ENCODE results near the gene DDIT4. TPM values are rescaled to one million over a fixed set of nuclear protein-coding genes. Genes with fewer than 3 reads are reported as not detected.

The DDIT4 gene
- total RNA-seq, 1 experiment from 2014 or later, result 155 TPM

DNA sequence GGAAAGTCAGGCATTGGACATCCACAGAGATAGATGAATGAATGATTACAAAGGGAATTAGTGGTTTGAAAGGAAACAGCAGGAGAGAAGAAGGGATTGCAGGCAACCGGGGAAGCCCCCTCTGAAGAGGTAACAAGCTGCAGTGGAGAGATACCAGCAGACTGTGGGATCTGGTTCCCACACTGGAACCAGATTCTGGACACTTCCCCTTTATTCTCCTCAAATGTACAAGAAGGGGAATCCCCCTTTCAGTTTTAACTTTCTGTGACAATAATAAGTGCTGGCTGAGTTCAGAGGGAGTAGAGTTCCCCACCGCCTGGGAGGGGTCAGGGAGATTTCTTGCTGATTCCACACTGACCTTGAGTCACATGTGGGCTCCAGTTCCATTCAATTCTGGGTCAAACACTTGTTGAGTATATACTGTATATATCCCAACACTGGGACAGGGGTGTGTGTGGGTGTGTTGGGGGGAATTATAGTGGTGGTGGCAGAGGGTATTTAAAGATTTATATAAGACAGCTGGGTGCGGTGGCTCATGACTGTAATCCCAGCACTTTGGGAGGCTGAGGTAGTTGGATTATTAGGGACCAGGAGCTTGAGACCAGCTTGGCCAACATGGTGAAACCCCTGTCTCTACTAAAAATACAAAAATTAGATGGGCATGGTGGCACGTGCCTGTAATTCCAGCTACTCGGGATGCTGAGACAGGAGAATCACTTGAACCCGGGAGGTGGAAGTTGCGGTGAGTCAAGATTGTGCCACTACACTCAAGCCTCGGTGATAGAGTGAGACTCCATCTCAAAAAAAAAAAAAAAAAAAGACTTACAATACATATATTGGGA is 16.5 kb upstream of the DDIT4 start:
- DNase-seq, result no peak
- Mint-ChIP-seq H3K27ac (ENCODE audit: unreplicated experiment) (peak overlapping the region; percentile 42), H3K27me3 (ENCODE audit: insufficient read depth, unreplicated experiment) (no peaks in the 10 kb centered on the region), H3K9me3 (ENCODE audit: unreplicated experiment) (no peaks in the 10 kb centered on the region), H3K4me1 (ENCODE audit: low read depth, unreplicated experiment) (peaks cover 38% of the 10 kb centered on the region), H3K4me3 (ENCODE audit: unreplicated experiment) (no peak overlapping the region), H3K36me3 (ENCODE audit: insufficient read depth, unreplicated experiment) (peaks cover 19% of the 10 kb centered on the region)
- no peaks in the 10 kb centered on the region for H3K27me3 ChIP-seq (replicated peaks; ENCODE audit: control insufficient read depth, insufficient read depth, low read length)
- ChIA-PET POLR2A (no interaction called here), CTCF (no interaction called here)
- H3K4me3 ChIP-seq (ENCODE audit: low read depth, low read length), result no peak overlapping the region
- H3K36me3 ChIP-seq (ENCODE audit: control insufficient read depth, insufficient read depth, low read length), result no peaks in the 10 kb centered on the region
- TF ChIP-seq, protein P1, sequence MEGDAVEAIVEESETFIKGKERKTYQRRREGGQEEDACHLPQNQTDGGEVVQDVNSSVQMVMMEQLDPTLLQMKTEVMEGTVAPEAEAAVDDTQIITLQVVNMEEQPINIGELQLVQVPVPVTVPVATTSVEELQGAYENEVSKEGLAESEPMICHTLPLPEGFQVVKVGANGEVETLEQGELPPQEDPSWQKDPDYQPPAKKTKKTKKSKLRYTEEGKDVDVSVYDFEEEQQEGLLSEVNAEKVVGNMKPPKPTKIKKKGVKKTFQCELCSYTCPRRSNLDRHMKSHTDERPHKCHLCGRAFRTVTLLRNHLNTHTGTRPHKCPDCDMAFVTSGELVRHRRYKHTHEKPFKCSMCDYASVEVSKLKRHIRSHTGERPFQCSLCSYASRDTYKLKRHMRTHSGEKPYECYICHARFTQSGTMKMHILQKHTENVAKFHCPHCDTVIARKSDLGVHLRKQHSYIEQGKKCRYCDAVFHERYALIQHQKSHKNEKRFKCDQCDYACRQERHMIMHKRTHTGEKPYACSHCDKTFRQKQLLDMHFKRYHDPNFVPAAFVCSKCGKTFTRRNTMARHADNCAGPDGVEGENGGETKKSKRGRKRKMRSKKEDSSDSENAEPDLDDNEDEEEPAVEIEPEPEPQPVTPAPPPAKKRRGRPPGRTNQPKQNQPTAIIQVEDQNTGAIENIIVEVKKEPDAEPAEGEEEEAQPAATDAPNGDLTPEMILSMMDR (IDR thresholded peaks at IDR 0.05; ENCODE audit: insufficient read depth in 1 of 2, low read depth in 1 of 2, low read length in 1 of 2, severe bottlenecking in 1 of 2, unreplicated experiment in 1 of 2), result no peak
- BruUV-seq (replicated peaks), result no TSS peak
- intact Hi-C loops (cut with micrococcal nuclease; ENCODE audit: unreplicated experiment), result no loop called here
- no peaks in the 10 kb centered on the region for H3K9me3 ChIP-seq
- peaks cover 30% of the 10 kb centered on the region for H3K4me1 ChIP-seq

DNA sequence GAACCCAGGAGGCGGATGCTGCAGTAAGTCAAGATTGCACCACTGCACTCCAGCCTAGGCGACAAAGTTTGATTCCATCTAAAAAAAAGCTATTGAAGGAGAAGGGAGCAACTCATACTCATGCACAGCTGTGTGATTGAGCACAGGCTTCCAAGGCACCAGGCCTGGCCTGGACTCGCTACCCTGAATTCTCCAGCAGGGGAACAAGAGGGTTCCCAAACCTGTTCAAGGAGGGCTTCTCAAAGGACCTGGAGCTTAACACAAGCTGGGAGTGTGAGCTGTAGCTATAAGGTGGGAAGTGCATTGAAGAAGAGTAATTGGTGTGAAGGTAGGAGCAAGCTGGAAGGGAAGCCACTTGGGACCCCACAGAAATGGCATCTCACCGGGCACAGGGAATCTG is 15.1 kb upstream of the DDIT4 start:
- H3K36me3 Mint-ChIP-seq (ENCODE audit: insufficient read depth, unreplicated experiment), result peaks cover 19% of the 10 kb centered on the region
- no peaks in the 10 kb centered on the region for H3K9me3 Mint-ChIP-seq (ENCODE audit: unreplicated experiment)
- TF ChIP-seq, protein P1 (IDR thresholded peaks at IDR 0.05; ENCODE audit: insufficient read depth in 1 of 2, low read depth in 1 of 2, low read length in 1 of 2, severe bottlenecking in 1 of 2, unreplicated experiment in 1 of 2), result no peak
- no peaks in the 10 kb centered on the region for H3K27me3 Mint-ChIP-seq (ENCODE audit: insufficient read depth, unreplicated experiment)
- peaks cover 38% of the 10 kb centered on the region for H3K4me1 Mint-ChIP-seq (ENCODE audit: low read depth, unreplicated experiment)
- H3K4me3 ChIP-seq (ENCODE audit: low read depth, low read length), result no peak overlapping the region
- ChIA-PET CTCF (interaction anchor here (0.5 to 3.3 kb wide), 4 partner anchors 15 to 117 kb away, joined by 3 to 40 read pairs (median 4); partner anchors contain the start of gene DDIT4), POLR2A (interaction anchor here (7.3 kb wide), 1 partner anchor 16 kb away, joined by 163 read pairs; the partner anchor contains the start of gene DDIT4)
- H3K9me3 ChIP-seq, result no peaks in the 10 kb centered on the region
- peaks cover 30% of the 10 kb centered on the region for H3K4me1 ChIP-seq
- intact Hi-C loops (cut with micrococcal nuclease; ENCODE audit: unreplicated experiment), result no loop called here
- no peaks in the 10 kb centered on the region for H3K27me3 ChIP-seq (replicated peaks; ENCODE audit: control insufficient read depth, insufficient read depth, low read length)
- H3K27ac Mint-ChIP-seq (ENCODE audit: unreplicated experiment), result peak overlapping the region; percentile 79
- H3K36me3 ChIP-seq (ENCODE audit: control insufficient read depth, insufficient read depth, low read length), result no peaks in the 10 kb centered on the region
- DNase-seq, result no peak
- H3K4me3 Mint-ChIP-seq (ENCODE audit: unreplicated experiment), result no peak overlapping the region
- no TSS peak for BruUV-seq (replicated peaks)

DNA sequence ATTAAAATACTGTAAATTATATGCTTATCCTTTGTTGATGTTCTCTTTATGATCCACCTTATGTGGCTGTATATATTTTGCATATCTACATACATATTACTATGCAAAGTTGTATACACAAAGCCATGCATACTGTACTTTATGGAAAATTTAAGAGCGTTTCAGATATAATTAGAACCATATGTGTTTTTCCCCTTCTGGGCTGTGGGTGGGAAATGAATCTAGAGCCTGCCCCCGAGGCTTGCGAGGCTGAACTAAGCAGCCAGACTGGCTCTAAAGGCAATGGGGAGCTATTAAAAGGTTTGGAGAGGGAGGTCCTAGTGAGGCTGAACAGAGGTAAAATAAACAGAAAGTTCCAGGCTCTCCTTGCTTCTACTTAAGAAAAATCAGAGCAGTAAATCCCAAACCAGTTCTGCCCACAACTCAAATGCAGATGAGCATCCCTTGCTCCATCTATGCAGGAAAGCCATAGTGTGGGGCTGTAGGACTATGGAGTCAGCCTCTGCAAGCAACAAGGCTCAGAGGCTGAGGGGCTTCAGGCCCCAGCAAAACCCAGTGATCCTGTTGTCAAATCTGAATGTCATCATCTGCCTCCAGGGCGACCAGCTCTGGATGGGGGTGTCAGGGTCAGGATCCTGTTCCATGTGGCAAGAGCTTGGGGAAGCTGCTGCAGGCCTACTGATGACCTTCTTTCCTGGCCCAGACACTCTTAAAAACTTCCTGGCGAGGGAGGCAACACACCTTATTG is 14.1 kb upstream of the DDIT4 start:
- TF ChIP-seq, protein P1 (IDR thresholded peaks at IDR 0.05; ENCODE audit: insufficient read depth in 1 of 2, low read depth in 1 of 2, low read length in 1 of 2, severe bottlenecking in 1 of 2, unreplicated experiment in 1 of 2), result no peak
- Mint-ChIP-seq H3K36me3 (ENCODE audit: insufficient read depth, unreplicated experiment) (peaks cover 19% of the 10 kb centered on the region), H3K27me3 (ENCODE audit: insufficient read depth, unreplicated experiment) (no peaks in the 10 kb centered on the region), H3K4me1 (ENCODE audit: low read depth, unreplicated experiment) (peaks cover 37% of the 10 kb centered on the region), H3K4me3 (ENCODE audit: unreplicated experiment) (peak overlapping the region; percentile 91), H3K27ac (ENCODE audit: unreplicated experiment) (peak overlapping the region; percentile 96), H3K9me3 (ENCODE audit: unreplicated experiment) (no peaks in the 10 kb centered on the region)
- peaks cover 28% of the 10 kb centered on the region for H3K4me1 ChIP-seq
- peak in 1 of 2 experiments; percentile 59 for DNase-seq
- no TSS peak for BruUV-seq (replicated peaks)
- H3K27me3 ChIP-seq (replicated peaks; ENCODE audit: control insufficient read depth, insufficient read depth, low read length), result no peaks in the 10 kb centered on the region
- CTCF ChIA-PET, result interaction anchor here (1.2 to 3.3 kb wide), 6 partner anchors 14 to 211 kb away, joined by 3 to 40 read pairs (median 7); partner anchors contain the start of gene DDIT4
- H3K4me3 ChIP-seq (ENCODE audit: low read depth, low read length), result no peak overlapping the region
- no peaks in the 10 kb centered on the region for H3K9me3 ChIP-seq
- intact Hi-C loops (cut with micrococcal nuclease; ENCODE audit: unreplicated experiment), result loop anchor here (1.0 to 5.0 kb wide), 6 partner anchors 13 to 87 kb away; no protein-coding TSS in a partner anchor
- H3K36me3 ChIP-seq (ENCODE audit: control insufficient read depth, insufficient read depth, low read length), result no peaks in the 10 kb centered on the region
- POLR2A ChIA-PET, result interaction anchor here (0.5 to 7.3 kb wide), 4 partner anchors 14 to 954 kb away, joined by 3 to 163 read pairs (median 20); partner anchors contain the start of gene DDIT4

Data from Caco-2 (cell line).